ENCODE measurements around the gene CPNE5.

DNA sequence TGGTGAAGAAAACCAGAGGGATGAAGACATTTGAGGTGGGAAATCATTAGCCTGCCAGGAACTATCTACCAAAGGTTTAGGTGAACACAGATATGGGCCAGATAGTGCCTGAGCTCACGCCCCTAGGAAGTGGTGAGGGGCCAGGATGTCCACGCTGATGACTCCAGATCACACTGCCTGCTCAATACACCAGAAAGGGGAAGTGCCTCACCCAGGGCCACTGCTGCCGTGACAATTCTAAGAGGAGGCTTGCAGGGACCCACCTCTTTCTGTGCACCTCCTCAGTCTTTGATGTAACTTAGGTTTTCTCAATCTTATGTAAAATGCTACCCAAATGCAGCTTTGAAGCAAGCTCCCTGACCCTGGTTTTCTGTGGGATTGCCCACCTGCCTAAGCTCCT, 147.0 kb downstream of the CPNE5 start:
- TF ChIP-seq, protein P1, sequence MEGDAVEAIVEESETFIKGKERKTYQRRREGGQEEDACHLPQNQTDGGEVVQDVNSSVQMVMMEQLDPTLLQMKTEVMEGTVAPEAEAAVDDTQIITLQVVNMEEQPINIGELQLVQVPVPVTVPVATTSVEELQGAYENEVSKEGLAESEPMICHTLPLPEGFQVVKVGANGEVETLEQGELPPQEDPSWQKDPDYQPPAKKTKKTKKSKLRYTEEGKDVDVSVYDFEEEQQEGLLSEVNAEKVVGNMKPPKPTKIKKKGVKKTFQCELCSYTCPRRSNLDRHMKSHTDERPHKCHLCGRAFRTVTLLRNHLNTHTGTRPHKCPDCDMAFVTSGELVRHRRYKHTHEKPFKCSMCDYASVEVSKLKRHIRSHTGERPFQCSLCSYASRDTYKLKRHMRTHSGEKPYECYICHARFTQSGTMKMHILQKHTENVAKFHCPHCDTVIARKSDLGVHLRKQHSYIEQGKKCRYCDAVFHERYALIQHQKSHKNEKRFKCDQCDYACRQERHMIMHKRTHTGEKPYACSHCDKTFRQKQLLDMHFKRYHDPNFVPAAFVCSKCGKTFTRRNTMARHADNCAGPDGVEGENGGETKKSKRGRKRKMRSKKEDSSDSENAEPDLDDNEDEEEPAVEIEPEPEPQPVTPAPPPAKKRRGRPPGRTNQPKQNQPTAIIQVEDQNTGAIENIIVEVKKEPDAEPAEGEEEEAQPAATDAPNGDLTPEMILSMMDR (conservative IDR thresholded peaks at IDR 0.05; ENCODE audit: low read depth, low read length) = no peak
- TF ChIP-seq EZH2 (IDR thresholded peaks at IDR 0.05; ENCODE audit: low read length, unreplicated experiment) (no peak), EZH2phosphoT487 (IDR thresholded peaks at IDR 0.05; ENCODE audit: borderline replicate concordance, low read length) (no peak)
